Raji (cell line): ENCODE data around the gene TBL1X.

Source experiments
- POLR2A ChIP-seq: IDR thresholded peaks from 2 replicates; pipeline ENCODE4 v1.6.1; 2011; ENCODE audit warnings: low read depth, low read length, control low read depth; ENCODE audit not compliant: insufficient read depth

The TBL1X gene

GRCh38 chrX:9700555-9700954 lies 235.7 kb downstream of the TBL1X start:
- no peak for TF ChIP-seq POLR2A

GRCh38 chrX:9701790-9702189 lies 236.9 kb downstream of the TBL1X start:
- no peak for TF ChIP-seq POLR2A

- no peak for TF ChIP-seq POLR2A
Observed at GRCh38 chrX:9703406-9703805, 238.5 kb downstream of the TBL1X start.

- no peak for TF ChIP-seq POLR2A
Observed at GRCh38 chrX:9704876-9705465, 240.1 kb downstream of the TBL1X start.

DNA sequence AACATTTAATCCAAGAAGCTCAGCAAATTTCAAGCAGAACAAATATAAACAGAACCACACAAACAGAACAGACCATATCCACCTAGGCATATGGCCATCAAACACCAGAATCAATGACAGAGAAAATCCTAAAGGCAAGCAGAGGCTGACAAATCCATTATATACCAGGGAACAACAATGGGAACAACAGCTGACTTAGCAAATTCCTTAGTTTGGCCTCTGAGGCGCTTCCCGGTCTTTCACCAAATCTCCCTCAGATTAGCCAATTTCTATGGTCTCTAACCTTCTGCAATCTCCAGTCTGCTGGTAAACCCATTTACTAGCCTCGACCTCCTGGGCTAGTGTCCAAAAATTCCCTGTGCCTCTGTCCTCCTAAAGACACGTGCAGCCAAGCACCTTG lies 241.6 kb downstream of the TBL1X start:
- TF ChIP-seq POLR2A = no peak

GRCh38 chrX:9707306-9708033 lies 242.6 kb downstream of the TBL1X start:
- no peak for TF ChIP-seq POLR2A

DNA sequence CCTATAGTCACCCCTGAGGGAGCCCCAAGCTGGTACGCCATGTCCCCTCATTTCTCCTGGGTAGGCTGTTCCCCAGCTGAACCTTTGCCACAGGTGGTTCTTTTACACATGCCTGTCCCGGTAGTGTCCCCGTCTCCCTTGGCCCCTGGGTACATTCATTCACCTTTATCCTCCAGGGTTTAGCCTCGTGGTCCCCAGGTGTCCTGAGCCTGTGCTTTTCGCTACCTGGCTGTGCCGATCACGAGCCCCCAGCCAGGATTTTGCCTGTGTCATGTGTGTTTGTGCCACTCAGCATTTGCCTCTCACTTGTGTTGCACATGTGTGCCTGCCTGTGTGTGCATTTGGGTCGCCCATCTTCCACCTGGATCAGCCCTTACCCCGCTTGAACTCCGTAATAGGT lies 243.2 kb downstream of the TBL1X start:
- no peak for TF ChIP-seq POLR2A

GRCh38 chrX:9708923-9709553 lies 244.2 kb downstream of the TBL1X start:
- no peak for TF ChIP-seq POLR2A

DNA sequence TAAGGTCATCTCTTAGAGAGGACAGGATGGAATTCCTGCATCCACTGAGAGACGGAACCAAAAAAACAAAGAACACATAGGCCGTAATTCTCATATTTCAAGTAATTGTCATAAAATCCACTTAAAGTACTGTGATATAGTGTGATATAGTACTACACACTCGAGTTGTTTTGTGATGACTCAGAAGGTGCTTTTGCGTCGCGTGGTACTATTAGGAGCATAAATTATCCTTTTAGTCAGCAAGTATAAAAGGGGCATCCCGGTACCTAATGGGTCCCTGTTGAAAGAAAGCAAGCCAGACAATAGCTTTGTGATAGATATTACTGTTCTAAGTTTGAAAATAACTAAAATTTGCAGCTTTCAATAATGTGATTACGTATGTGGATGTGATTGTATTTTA lies 245.5 kb downstream of the TBL1X start:
- TF ChIP-seq POLR2A = no peak

- no peak for TF ChIP-seq POLR2A
Observed at GRCh38 chrX:9717376-9717775, 252.5 kb downstream of the TBL1X start.

DNA sequence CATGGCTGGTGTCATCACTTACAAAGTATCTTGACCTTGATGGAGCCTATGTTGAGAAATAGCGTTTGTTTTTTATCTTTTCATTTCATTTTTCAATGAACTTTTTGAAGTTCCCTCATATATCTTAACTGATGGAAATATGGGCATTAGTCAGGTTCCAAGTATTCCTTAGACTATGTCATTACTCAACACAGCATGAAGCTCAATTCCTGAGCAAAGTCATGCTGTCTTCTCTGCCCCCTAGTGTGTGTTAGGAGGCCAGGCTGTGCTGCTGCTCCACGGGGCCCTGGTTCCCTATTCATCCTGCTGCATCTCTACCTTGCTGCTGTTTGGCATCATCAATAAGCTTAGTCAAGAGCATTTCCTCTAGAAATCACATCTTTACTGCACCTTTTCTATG lies 259.9 kb downstream of the TBL1X start:
- TF ChIP-seq POLR2A = no peak

- TF ChIP-seq POLR2A = no peak
Observed at GRCh38 chrX:9728261-9728660, 263.4 kb downstream of the TBL1X start.

GRCh38 chrX:9729171-9729885 lies 264.5 kb downstream of the TBL1X start:
- TF ChIP-seq POLR2A = no peak

DNA sequence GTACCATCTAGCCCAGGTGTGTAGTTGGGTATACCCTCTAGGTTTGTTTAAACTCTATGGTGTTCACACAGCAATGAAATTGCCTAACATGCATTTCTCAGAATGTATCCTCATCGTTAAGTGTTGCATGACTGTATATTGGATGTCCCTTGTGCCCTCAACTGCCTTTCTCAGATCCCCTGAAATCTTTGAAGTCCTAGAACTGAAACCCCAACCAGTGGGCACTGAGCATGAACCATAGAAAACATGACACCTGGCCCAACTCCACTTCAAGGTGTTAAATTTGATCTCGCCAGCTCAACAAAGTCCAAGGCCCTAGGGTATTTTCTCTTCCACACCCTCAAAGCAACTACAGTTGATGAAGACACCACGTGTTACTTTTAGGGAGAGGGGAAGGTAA lies 265.2 kb downstream of the TBL1X start:
- TF ChIP-seq POLR2A = no peak

DNA sequence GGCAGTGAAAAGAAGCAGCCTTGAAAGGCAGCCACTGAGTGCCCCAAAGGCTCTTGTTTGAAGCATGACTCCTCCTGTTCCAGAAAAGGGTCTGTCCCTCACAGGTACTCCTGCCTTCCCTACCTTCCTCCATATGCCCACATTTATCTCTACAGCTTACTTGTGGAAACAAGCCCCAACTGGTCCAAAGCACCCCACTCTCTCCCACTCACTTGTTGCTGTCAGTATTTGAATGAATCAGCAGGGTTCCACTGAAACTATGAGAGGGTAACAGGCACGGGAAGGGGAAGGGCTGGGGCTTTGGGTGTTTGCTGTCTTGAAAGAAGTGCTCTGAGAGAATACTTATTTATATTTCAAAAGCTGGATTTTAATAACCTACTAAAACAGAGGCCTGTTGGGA lies 265.9 kb downstream of the TBL1X start:
- TF ChIP-seq POLR2A = no peak

GRCh38 chrX:9737363-9737762 lies 272.5 kb downstream of the TBL1X start:
- TF ChIP-seq POLR2A = no peak

DNA sequence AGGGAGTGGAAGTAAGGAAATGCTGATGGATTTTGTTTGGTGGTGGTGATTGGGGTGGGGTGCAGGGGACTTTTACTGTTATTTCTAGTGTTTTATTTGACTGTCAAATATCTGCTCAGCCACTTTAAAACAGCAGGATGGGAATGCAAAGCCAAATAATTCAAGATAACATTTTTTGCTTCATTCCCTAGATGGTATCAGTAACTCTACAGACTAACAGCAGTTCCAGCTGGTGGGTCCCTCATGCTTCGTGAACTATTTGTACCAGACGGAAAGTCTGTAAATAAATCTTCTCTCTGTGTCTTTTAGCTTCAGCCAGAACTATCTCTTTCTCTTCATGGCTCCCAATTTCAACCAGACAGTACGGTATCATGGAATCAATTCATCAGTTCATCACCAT lies 273.3 kb downstream of the TBL1X start:
- no peak for TF ChIP-seq POLR2A

GRCh38 chrX:9739130-9739529 lies 274.3 kb downstream of the TBL1X start:
- TF ChIP-seq POLR2A = no peak
